ENCODE results near the gene CYGB.

DNA sequence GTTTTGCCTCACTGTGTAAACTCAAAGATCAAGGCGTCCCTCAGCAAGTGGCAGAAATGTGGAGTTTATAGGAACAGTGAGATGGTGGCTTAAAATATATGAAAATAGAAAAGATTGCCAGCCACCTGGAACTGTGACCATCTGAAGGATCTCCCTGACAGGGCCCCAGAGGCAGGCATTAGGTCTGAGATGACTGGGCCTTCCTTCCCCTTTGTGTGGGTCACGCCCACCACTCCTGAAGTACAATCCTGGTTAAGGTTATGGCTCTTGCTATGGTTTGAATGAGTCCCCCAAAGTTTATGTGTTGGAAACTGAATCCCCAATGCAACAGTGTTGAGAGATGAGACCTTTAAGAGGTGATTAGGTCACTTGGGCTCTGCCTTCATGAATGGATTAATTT is 41.8 kb upstream of the CYGB start:
- TF ChIP-seq EZH2phosphoT487 (conservative IDR thresholded peaks at IDR 0.05; ENCODE audit: low read length), result no peak
- TF ChIP-seq, protein P1, sequence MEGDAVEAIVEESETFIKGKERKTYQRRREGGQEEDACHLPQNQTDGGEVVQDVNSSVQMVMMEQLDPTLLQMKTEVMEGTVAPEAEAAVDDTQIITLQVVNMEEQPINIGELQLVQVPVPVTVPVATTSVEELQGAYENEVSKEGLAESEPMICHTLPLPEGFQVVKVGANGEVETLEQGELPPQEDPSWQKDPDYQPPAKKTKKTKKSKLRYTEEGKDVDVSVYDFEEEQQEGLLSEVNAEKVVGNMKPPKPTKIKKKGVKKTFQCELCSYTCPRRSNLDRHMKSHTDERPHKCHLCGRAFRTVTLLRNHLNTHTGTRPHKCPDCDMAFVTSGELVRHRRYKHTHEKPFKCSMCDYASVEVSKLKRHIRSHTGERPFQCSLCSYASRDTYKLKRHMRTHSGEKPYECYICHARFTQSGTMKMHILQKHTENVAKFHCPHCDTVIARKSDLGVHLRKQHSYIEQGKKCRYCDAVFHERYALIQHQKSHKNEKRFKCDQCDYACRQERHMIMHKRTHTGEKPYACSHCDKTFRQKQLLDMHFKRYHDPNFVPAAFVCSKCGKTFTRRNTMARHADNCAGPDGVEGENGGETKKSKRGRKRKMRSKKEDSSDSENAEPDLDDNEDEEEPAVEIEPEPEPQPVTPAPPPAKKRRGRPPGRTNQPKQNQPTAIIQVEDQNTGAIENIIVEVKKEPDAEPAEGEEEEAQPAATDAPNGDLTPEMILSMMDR (IDR thresholded peaks at IDR 0.05; ENCODE audit: insufficient read depth, low read length, poor library complexity, severe bottlenecking), result no peak
